Measurements from ENCODE around the gene GDF2.

Gene GDF2

GRCh38 chr10:47322300-47323061 is at the start of gene GDF2:
TSS of gene GDF2 (plus strand) at chr10:47322454. CDS start at chr10:47322669, 215 bp downstream.
- DNase-seq: no peak

- no peak for DNase-seq
Observed at GRCh38 chr10:47276071-47276470, 46.2 kb upstream of the GDF2 start.

- DNase-seq: no peak
Observed at GRCh38 chr10:47276576-47277351, 45.5 kb upstream of the GDF2 start.

DNA sequence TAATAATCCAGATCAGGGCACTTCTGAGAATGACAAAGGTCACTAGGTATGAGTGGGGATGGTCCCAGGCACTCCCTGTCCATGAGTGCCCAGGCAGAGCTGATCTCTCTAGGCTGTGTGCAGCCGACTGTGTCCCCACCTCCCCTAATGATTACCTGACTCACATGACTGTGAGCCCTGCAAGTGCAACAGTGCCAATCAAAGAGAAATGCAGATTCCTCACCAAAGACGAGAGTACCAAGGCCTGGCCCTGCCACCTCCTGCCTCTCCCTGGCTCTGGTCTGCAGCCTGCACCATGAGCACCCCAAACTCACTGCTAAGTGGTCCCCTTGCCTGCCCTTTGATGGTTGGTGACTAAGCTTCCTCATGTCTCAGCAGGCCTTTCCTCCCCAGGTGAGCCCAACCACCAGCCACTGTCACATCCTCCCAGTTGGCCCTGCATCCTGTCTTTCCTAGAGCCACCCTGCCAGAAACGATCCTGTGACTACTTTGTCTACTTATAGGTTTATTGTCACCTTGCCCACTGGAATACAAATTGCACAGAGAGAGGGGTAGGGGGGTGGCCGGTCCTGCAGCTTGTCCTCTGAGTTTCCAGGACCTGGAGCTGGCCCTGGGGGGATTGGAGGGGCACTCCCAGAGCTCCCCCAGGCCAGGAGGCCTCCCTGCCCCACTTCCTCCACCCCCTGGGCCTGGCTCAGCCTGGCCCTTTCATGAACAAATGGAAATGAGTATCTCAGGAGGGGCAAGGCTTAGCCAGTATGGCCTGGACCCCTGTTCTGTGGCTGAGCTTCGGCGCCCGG is 44.7 kb upstream of the GDF2 start:
- DNase-seq: peak; percentile 81

- no peak for DNase-seq
Observed at GRCh38 chr10:47278152-47278473, 44.1 kb upstream of the GDF2 start.

DNA sequence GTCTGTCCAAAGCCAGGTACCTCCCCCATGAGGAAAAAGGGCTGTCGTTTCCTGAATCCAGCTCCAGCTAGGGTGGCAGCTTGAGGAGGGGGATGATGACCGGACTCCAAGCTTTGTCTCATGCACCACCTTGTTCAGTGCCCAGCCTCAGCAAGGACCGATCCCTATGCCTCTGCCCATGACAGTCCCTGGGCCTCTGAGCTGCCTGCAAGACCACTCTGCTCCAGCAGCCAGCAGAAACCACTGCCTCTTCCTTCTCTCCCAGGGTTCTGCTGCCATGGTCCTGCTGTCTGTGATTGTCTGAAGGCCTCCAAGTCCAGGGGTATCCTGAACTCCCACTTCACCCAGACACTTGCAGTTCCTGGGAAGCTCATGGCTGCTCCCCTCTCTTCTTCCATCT is 43.5 kb upstream of the GDF2 start:
- DNase-seq: no peak

GRCh38 chr10:47279276-47279675 is 43.0 kb upstream of the GDF2 start:
- no peak for DNase-seq

DNA sequence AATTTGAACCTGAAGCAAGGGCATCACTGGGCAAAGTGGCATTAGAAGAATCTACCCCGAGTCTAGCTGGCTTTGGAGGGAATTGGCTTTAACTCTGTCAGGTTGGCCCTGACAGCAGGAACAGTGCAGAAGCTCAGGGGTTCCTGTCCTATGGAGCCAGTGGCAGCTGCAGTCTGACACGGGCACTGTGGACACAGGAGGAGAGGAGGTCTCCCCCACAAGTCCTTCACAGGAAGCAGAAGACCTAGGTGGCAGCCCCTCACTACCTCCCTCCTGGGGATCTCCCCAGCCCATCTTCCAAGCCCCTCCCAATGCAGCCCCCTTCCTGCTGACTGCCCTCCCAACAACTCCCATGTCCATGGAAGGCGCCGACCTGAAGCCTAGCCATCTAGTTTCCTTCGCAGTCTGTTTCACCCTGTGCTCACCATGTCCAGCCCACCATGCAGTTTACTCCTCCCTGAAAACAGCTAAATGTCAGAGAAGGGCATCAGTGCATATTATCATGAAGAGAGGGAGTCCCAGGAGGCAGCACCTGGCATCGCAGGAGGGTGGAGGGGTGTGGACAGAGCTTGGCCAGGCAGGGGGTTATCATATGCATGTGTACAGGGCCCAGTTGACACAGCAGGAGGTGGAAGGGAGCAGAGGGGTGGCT is 40.1 kb upstream of the GDF2 start:
- no peak for DNase-seq

DNA sequence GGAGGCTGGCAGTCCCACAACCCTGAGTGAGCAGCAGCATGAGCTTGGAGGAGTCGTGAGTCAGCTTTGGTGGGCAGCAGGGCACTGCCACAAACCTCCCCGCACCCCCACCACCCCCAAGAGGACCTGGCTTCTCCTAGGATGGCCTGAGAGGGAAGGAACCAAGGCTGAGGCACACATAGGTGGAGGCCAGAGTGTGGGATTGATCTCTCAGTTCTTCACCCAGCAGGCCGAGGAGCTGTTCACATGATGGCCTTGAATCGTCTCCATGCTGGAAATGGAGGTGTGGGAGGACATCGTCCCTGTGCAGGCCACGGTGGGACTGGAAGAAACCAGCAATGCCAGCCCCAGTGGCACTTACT is 39.6 kb upstream of the GDF2 start:
- DNase-seq: no peak

DNA sequence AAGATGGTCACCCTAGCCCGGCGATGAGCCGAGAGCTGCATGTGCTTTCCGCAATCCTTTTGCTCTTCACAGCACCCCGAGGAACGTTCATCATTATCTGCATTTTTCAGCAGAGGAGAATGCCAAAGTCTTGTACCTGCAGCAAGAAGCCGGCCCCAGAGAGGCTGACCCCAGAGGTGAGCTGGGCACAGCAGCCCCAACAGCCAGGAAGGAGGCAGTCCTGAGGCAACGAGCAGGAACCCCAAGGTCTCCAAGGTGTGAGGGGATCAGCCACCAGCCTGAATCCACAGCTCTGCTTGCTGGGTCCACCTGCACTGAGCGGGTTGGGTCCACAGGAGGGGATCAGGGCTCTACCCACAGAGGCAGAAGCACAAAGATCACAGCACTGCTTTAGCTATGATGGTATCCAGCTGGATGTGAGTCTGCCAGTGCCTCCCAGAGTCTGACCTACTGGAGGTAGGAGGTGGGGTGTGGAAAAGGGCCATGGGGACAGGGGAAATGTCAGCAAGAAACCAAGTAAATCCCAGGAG is 39.1 kb upstream of the GDF2 start:
- no peak for DNase-seq

DNA sequence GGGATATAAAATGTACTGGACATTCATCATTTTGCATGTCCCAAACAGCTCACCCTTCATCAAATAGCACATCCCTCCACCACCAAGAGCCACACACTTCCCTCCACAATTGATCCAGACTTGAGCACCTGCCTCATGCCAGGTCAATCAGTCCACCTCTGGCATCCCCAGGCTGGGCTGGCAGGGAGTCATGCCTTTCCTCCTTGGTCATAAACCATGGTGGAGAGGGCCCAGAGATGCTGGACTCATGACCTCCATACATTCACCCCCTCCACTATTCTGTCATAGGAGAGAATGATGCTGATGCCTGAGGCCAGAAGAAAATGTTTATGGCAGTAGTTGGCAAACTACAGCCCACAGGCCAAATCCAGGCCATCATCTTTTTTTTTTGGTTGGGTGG is 38.4 kb upstream of the GDF2 start:
- no peak for DNase-seq

- peak; percentile 28 for DNase-seq
Observed at GRCh38 chr10:47285381-47286115, 36.7 kb upstream of the GDF2 start.

DNA sequence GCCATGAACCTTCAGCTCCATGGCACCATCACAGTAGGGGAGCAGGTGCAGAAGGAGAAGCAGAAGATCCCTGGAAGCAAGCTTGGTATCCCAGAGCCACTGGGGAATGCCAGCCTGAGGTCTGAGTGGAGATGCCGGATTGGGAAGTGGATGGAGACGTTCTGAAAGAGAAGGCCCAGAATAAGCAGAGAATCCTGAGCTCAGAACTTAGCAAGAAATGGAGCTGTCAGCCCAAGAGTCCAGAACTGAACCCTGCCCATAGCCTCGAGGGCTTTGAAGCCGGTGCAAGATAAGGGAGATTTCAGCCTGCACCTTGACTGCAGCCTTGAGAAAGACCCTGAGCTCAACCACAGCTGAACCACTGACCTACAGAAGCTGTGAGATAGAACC is 36.1 kb upstream of the GDF2 start:
- no peak for DNase-seq

- DNase-seq: peak; percentile 47
Observed at GRCh38 chr10:47286591-47287315, 35.5 kb upstream of the GDF2 start.

- no peak for DNase-seq
Observed at GRCh38 chr10:47287365-47287802, 34.9 kb upstream of the GDF2 start.

GRCh38 chr10:47287805-47288204 is 34.4 kb upstream of the GDF2 start:
- DNase-seq: no peak

- DNase-seq: no peak
Observed at GRCh38 chr10:47288236-47288635, 34.0 kb upstream of the GDF2 start.

DNA sequence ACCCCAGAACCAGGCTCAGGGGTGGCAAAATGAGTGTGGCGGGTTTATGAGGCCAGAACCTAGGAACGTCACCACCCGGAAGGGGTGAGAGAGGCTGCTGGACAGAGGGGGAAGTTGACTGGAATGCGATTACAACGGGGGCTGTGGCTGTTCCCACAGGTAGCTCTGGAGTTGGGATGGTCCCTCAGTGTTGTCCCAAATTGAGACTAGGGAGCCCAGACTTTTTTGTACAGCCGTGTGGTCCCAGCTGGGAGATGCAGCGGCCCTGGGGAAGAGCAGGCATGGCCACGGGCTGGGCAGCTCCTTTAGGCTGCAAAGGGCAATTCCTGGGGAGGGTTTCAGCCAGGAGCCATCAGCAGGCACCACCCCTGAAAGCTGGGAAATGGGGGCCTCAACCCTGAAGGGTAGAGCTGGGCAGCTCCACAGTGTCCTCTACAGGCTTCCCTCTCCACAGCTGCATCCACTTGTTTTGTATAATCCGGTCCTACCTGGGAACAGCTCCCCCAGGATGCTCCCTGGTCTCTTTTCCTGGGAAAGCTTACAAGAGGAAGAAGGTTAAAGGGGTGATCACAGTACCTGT is 33.2 kb upstream of the GDF2 start:
- DNase-seq: no peak

DNA sequence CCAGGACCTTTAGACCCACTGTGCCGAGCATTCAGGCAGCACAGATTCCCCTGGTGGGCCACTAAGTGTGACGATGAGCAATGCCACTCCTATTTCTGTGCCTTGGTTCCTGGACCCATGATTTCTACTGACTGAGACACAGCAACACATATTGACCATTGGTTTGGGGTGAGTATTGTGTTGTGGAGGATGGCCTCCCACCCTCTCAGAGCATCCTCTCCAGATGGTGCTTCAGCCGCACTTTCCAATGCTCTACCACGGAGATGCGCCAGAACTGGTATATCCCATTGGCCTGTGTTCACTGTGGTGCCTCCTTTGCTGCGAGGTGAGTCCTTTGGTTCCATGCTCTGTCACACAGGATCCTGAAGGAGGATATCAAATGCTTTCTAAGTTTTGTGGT is 32.3 kb upstream of the GDF2 start:
- DNase-seq: no peak

GRCh38 chr10:47290338-47290737 is 31.9 kb upstream of the GDF2 start:
- DNase-seq: no peak

DNA sequence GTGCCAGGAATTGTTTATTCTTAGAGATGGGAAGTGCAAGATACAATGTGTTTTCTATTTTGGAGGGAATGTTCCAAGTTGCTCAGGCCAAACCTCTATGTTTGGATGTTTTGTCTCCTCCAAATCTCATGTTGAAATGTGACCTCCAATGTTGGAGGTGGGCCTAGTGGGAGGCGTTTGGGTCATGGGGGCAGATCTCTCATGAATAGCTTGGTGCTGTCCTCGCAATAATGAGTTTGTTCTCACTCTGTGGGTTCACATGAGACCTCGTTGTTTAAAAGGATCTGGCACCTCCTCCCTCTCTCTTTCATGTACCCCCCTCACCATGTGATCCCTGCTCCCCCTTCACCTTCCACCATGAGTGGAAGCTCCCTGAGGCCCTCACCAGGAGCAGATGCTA is 30.6 kb upstream of the GDF2 start:
- no peak for DNase-seq

Data from CD4-positive, alpha-beta T cell treated with Interleukin-6 for 4 hours (primary cell).